Esophagus squamous epithelium (tissue), 4 donors: Measurements from ENCODE around the gene KRT86.

ENCODE experiments used
- POLR2A ChIP-seq, 4 donors: fragments of 450-650 bp; IDR thresholded peaks; one replicate each; pipeline ENCODE4 v1.6.1; 2017; ENCODE audit warnings: antibody characterized with exemption in 4 of 4, mild to moderate bottlenecking in 4 of 4, moderate library complexity in 3 of 4
- TF ChIP-seq, protein P1 (sequence below), 6 experiments: fragments of 450-650 bp in 4 of 6; fragments of 200-600 bp in 2 of 6; sonication (generic) in 2 of 6; IDR thresholded peaks; one replicate each; pipeline ENCODE4 v1.5.1; 2016 to 2019; ENCODE audit warnings: antibody characterized with exemption in 6 of 6, mild to moderate bottlenecking in 4 of 6, moderate library complexity in 4 of 6

DNA sequence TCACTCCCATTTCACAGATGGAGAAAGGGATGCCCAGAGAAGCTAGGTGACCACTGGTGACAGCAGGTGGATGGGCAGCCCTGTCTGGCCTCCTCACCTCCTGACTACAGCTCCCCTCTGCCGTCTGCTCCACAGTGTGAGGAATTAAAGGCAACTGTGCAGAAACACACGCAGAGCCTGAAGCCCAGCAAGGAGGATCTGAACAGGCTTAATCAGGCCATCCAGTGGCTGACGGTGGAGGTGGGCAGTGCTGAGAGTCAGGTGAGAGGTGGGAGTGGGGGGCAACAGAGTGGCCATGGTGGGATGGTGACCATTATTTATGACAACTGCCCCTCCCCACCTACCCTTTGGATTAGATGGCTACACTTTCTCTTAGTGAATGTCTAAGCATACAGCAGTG, 1.2 kb downstream of the KRT86 start:
- no peak for TF ChIP-seq POLR2A (IDR thresholded peaks at IDR 0.05)
- TF ChIP-seq, protein P1, sequence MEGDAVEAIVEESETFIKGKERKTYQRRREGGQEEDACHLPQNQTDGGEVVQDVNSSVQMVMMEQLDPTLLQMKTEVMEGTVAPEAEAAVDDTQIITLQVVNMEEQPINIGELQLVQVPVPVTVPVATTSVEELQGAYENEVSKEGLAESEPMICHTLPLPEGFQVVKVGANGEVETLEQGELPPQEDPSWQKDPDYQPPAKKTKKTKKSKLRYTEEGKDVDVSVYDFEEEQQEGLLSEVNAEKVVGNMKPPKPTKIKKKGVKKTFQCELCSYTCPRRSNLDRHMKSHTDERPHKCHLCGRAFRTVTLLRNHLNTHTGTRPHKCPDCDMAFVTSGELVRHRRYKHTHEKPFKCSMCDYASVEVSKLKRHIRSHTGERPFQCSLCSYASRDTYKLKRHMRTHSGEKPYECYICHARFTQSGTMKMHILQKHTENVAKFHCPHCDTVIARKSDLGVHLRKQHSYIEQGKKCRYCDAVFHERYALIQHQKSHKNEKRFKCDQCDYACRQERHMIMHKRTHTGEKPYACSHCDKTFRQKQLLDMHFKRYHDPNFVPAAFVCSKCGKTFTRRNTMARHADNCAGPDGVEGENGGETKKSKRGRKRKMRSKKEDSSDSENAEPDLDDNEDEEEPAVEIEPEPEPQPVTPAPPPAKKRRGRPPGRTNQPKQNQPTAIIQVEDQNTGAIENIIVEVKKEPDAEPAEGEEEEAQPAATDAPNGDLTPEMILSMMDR (IDR thresholded peaks at IDR 0.05): no peak
